Measurements from ENCODE around the gene THAP12. TPM values are rescaled to one million over a fixed set of nuclear protein-coding genes. Genes with fewer than 3 reads are reported as not detected.
A peak's percentile ranks its signal among the peaks of the same experiment; 100 is the strongest.

The THAP12 gene
- total RNA-seq, 1 donor from 2014 or later: 66.0 TPM

- Mint-ChIP-seq H3K27ac (no peak overlapping the region), H3K27me3 (ENCODE audit: low read depth) (no peaks in the 10 kb centered on the region), H3K4me1 (ENCODE audit: low read depth) (no peaks in the 10 kb centered on the region), H3K4me3 (ENCODE audit: low read depth) (no peak overlapping the region), H3K9me3 (no peaks in the 10 kb centered on the region), H3K36me3 (ENCODE audit: low read depth) (no peaks in the 10 kb centered on the region)
- no peak for DNase-seq (ENCODE audit: low spot score)
- intact Hi-C loops (cut with micrococcal nuclease): no loop called here
Measured at GRCh38 chr11:76395296-76395695, 14.4 kb upstream of the THAP12 start.

GRCh38 chr11:76394411-76394810, 13.5 kb upstream of the THAP12 start:
- no peaks in the 10 kb centered on the region for H3K9me3 Mint-ChIP-seq
- H3K27ac Mint-ChIP-seq: no peak overlapping the region
- no peak for DNase-seq (ENCODE audit: low spot score)
- no peaks in the 10 kb centered on the region for H3K4me1 Mint-ChIP-seq (ENCODE audit: low read depth)
- intact Hi-C loops (cut with micrococcal nuclease): no loop called here
- no peaks in the 10 kb centered on the region for H3K36me3 Mint-ChIP-seq (ENCODE audit: low read depth)
- H3K27me3 Mint-ChIP-seq (ENCODE audit: low read depth): no peaks in the 10 kb centered on the region
- H3K4me3 Mint-ChIP-seq (ENCODE audit: low read depth): no peak overlapping the region

DNA sequence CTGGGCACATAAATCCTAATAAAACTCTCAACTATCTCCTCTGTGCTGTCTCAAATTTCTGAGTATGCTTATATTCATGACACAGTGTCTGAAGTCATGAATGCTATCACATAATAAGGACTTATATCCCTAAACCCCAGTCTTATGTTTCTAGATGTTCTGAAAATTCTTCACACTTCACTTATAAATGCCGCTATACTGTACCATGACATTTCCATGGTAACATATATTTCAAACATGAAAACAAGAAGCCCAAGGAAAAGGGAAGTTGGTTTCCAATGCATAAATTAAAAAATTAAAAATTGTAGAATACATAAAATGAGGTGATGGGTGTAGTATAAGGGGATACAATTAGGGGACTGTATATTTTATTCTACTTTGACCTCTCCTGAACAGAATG, 11.9 kb upstream of the THAP12 start:
- Mint-ChIP-seq H3K4me1 (ENCODE audit: low read depth) (no peaks in the 10 kb centered on the region), H3K4me3 (ENCODE audit: low read depth) (no peak overlapping the region), H3K36me3 (ENCODE audit: low read depth) (no peaks in the 10 kb centered on the region), H3K9me3 (no peaks in the 10 kb centered on the region), H3K27me3 (ENCODE audit: low read depth) (no peaks in the 10 kb centered on the region), H3K27ac (no peak overlapping the region)
- DNase-seq (ENCODE audit: low spot score): no peak
- intact Hi-C loops (cut with micrococcal nuclease): no loop called here

DNA sequence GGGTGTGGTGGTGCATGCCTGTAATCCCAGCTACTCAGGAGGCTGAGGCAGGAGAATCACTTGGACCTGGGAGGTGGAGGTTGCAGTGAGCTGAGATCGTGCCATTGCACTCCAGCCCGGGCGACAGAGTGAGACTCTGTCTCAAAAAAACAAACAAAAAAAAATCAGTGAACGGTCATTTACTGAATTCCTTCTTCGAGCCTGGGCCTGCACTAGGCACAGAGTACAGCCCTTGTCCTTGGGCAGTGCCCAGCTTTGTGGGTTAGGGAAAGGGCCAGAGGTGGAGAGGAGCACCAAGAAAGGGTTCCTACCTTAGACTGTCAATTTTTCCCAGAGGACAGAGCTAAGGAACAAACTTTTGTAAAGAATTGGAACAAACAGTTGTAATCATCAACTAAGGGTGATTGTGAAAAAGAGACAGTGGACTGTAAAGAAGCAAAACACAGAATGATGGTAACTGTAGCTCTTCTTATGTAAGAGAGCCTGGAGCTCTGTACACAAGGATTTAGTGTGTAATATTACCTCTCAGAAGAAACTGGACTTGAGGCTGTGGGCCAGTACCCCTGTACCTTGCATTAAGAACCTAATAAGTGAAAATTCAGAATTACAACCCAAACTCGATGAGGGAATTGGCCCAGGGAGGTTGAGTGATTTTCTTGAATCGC, 11.0 kb upstream of the THAP12 start:
- Mint-ChIP-seq H3K4me3 (ENCODE audit: low read depth) (no peak overlapping the region), H3K36me3 (ENCODE audit: low read depth) (no peaks in the 10 kb centered on the region), H3K4me1 (ENCODE audit: low read depth) (no peaks in the 10 kb centered on the region), H3K9me3 (no peaks in the 10 kb centered on the region), H3K27me3 (ENCODE audit: low read depth) (no peaks in the 10 kb centered on the region), H3K27ac (no peak overlapping the region)
- intact Hi-C loops (cut with micrococcal nuclease): no loop called here
- DNase-seq (ENCODE audit: low spot score): no peak

DNA sequence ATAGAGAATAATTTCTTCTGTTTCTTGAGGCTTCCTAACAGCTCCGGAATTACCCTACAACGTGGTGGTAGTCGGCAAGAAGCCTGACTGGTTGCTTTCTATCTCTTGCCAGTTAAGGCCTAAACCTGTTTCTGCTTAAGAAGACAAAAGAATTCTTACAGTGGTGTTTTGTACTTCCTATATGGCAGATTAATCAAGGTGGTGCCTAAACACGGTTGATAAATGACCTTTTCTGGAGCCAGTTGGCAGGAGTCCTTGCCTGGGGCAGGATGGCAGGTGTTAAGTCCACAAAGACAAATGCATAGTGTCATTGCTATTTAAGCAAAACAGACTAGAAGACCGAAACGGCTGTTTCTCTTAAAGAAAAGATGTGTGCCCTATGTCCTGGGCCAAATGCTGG, 10.1 kb upstream of the THAP12 start:
- Mint-ChIP-seq H3K36me3 (ENCODE audit: low read depth) (no peaks in the 10 kb centered on the region), H3K4me3 (ENCODE audit: low read depth) (no peak overlapping the region), H3K9me3 (no peaks in the 10 kb centered on the region), H3K27ac (no peak overlapping the region), H3K27me3 (ENCODE audit: low read depth) (no peaks in the 10 kb centered on the region), H3K4me1 (ENCODE audit: low read depth) (no peaks in the 10 kb centered on the region)
- intact Hi-C loops (cut with micrococcal nuclease): no loop called here
- DNase-seq (ENCODE audit: low spot score): no peak

GRCh38 chr11:76388408-76388807, 7.5 kb upstream of the THAP12 start:
- Mint-ChIP-seq H3K27me3 (ENCODE audit: low read depth) (no peaks in the 10 kb centered on the region), H3K4me3 (ENCODE audit: low read depth) (no peak overlapping the region)

GRCh38 chr11:76385903-76386302, 5.0 kb upstream of the THAP12 start:
- Mint-ChIP-seq H3K4me1 (ENCODE audit: low read depth) (peaks cover 26% of the 10 kb centered on the region), H3K27ac (no peak overlapping the region), H3K36me3 (ENCODE audit: low read depth) (peaks cover 3% of the 10 kb centered on the region), H3K27me3 (ENCODE audit: low read depth) (no peaks in the 10 kb centered on the region), H3K9me3 (no peaks in the 10 kb centered on the region), H3K4me3 (ENCODE audit: low read depth) (no peak overlapping the region)
- no peak for DNase-seq (ENCODE audit: low spot score)
- intact Hi-C loops (cut with micrococcal nuclease): no loop called here

More at GRCh38 chr11:76388408-76388807, 7.5 kb upstream of the THAP12 start:
- no peaks in the 10 kb centered on the region for H3K9me3 Mint-ChIP-seq
- H3K4me1 Mint-ChIP-seq (ENCODE audit: low read depth): peaks cover 8% of the 10 kb centered on the region
- no peak for DNase-seq (ENCODE audit: low spot score)
- H3K36me3 Mint-ChIP-seq (ENCODE audit: low read depth): peaks cover 3% of the 10 kb centered on the region
- H3K27ac Mint-ChIP-seq: no peak overlapping the region
- intact Hi-C loops (cut with micrococcal nuclease): no loop called here

DNA sequence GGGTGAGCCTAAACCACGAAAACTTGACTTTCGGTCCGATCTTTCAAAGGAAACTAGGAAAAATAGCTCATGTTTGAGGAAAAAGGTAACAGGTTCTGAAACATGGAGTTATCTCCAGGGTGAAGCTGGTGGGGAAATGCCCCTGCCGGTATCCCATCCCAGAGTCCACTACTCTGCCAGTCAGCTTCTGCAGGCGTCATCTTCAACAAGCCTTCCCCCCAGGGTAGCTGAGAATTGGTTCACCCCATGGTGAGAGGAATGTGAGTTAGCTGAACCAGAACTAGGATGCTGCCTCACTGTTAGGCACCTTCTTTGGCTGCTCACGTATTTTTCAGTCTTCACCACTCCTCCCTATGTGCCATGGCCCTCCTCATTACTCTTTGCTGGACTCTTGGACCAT, 1.3 kb upstream of the THAP12 start:
- H3K36me3 Mint-ChIP-seq (ENCODE audit: low read depth): peaks cover 13% of the 10 kb centered on the region
- no peaks in the 10 kb centered on the region for H3K9me3 Mint-ChIP-seq
- no peaks in the 10 kb centered on the region for H3K27me3 Mint-ChIP-seq (ENCODE audit: low read depth)
- H3K4me3 Mint-ChIP-seq (ENCODE audit: low read depth): peak overlapping the region; percentile 95
- intact Hi-C loops (cut with micrococcal nuclease): loop anchor here (5.0 kb wide), 3 partner anchors 175 to 1440 kb away; partner anchors contain the start of genes AAMDC, RSF1 and WNT11
- no peak overlapping the region for H3K27ac Mint-ChIP-seq
- H3K4me1 Mint-ChIP-seq (ENCODE audit: low read depth): peaks cover 42% of the 10 kb centered on the region
- no peak for DNase-seq (ENCODE audit: low spot score)

GRCh38 chr11:76380159-76380976, 564 bp downstream of the THAP12 start:
- no peaks in the 10 kb centered on the region for H3K9me3 Mint-ChIP-seq
- H3K36me3 Mint-ChIP-seq (ENCODE audit: low read depth): peaks cover 13% of the 10 kb centered on the region
- peaks cover 47% of the 10 kb centered on the region for H3K4me1 Mint-ChIP-seq (ENCODE audit: low read depth)
- peak; percentile 51 for DNase-seq (ENCODE audit: low spot score)
- peak overlapping the region; percentile 92 for H3K4me3 Mint-ChIP-seq (ENCODE audit: low read depth)
- no peaks in the 10 kb centered on the region for H3K27me3 Mint-ChIP-seq (ENCODE audit: low read depth)
- intact Hi-C loops (cut with micrococcal nuclease): loop anchor here (1.0 to 5.0 kb wide), 4 partner anchors 9 to 1442 kb away; partner anchors contain the start of genes AAMDC, RSF1 and WNT11
- H3K27ac Mint-ChIP-seq: peak overlapping the region; percentile 89

GRCh38 chr11:76379807-76380158, 1.1 kb downstream of the THAP12 start:
- DNase-seq (ENCODE audit: low spot score): no peak
- Mint-ChIP-seq H3K4me1 (ENCODE audit: low read depth) (peaks cover 49% of the 10 kb centered on the region), H3K27ac (peak overlapping the region; percentile 89), H3K9me3 (no peaks in the 10 kb centered on the region), H3K4me3 (ENCODE audit: low read depth) (peak overlapping the region; percentile 92), H3K27me3 (ENCODE audit: low read depth) (no peaks in the 10 kb centered on the region), H3K36me3 (ENCODE audit: low read depth) (peaks cover 13% of the 10 kb centered on the region)
- intact Hi-C loops (cut with micrococcal nuclease): loop anchor here (1.0 to 10.0 kb wide), 5 partner anchors 8 to 1443 kb away; partner anchors contain the start of genes AAMDC, RSF1 and WNT11

DNA sequence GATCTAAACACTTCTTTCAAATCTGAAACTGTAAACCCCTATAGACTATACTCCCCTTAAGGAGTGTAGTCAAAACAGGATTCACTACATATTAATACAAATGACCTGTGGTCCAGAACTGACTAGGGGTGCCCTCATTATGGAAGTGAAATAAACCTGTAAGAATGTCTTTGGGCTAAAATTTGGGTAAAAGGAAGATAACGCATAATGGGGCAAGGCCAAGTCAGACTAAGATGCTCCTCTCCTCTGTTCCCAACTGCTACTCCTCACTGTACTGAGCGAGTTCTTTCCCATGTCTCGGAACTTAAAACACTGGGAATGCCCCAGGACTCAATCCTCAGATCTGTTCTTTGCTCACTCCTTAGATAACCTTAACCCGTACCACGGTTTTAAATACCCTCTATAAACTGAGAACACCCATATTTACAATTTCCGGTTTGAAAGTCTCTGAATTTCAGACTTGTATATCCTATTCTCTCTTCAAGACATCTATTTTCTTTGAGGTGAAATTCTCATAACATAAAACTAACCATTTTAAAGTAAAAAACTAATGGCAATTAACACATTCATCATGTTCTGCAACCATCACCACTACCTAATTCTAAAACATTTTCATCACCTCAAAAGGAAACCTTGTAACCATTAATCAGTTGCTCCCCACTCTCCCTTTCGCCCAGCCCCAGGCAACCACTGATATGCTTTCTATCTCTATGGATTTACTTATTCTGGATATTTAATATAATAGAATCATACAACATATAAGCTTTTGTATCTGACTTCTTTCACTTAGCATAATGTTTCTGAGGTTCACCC, 4.0 kb downstream of the THAP12 start:
- no peak overlapping the region for H3K4me3 Mint-ChIP-seq (ENCODE audit: low read depth)
- H3K27me3 Mint-ChIP-seq (ENCODE audit: low read depth): no peaks in the 10 kb centered on the region
- peaks cover 10% of the 10 kb centered on the region for H3K36me3 Mint-ChIP-seq (ENCODE audit: low read depth)
- no peak overlapping the region for H3K27ac Mint-ChIP-seq
- no peak for DNase-seq (ENCODE audit: low spot score)
- intact Hi-C loops (cut with micrococcal nuclease): loop anchor here (10.0 kb wide), 1 partner anchor 428 kb away; no protein-coding TSS in a partner anchor
- H3K9me3 Mint-ChIP-seq: no peaks in the 10 kb centered on the region
- H3K4me1 Mint-ChIP-seq (ENCODE audit: low read depth): peaks cover 49% of the 10 kb centered on the region

GRCh38 chr11:76371170-76371569, 9.8 kb downstream of the THAP12 start:
- Mint-ChIP-seq H3K9me3 (no peaks in the 10 kb centered on the region), H3K27me3 (ENCODE audit: low read depth) (no peaks in the 10 kb centered on the region), H3K36me3 (ENCODE audit: low read depth) (no peaks in the 10 kb centered on the region), H3K27ac (peak overlapping the region; percentile 76), H3K4me1 (ENCODE audit: low read depth) (peaks cover 41% of the 10 kb centered on the region), H3K4me3 (ENCODE audit: low read depth) (peak overlapping the region; percentile 10)
- intact Hi-C loops (cut with micrococcal nuclease): loop anchor here (1.0 to 10.0 kb wide), 3 partner anchors 9 to 434 kb away; no protein-coding TSS in a partner anchor
- DNase-seq (ENCODE audit: low spot score): no peak

All from activated T-helper 2 cell treated with anti-CD3 and anti-CD28 coated beads, Interferon-gamma antibody, Interleukin-2, Interleukin-4, amounts not matched to agents 10 μg/mL and 5 μg/mL and 100 μg/mL, durations not matched to agents 14 hours and 24 hours and 36 hours (primary cell).